ENCODE results near the gene NCOA7.
"Not testable (repeated sequence)": the region's sequence is repeated elsewhere in the genome, so short reads cannot be mapped to it uniquely, and the experiment has no call there.

NCOA7 gene

DNA sequence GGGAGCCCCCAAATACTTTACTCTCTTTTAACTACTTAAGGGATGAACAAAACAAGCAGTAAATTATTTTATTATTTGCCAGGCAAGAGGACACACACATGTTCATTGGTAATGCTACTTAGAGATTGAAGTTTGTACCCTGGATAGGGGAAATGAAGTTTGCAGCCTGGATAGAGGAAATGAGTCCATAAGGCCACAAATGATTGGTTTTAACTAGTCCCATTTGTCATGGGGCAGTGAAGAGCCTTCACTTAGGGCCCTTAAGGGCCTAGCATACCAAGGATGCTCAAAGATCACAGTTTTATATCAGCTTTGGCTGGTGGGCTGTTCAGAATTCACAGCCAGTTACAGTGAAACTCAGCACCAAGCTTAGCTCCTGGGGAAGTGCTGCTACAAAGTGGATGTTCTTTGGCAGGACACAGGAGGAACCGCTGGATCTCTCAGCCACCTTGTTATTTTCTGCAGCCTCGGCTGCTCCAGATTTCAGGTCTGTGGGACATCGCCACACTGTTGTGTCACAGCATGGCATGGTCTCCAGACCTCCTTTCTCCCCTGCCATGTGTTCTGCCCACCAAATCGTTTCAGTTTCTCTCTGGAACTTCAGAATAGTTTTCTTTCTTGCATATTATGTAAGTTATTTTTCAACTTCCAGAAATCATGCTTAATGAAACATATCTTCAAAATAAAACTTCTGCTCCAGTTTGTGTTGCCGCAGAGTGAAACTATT is 41.8 kb downstream of the NCOA7 start:
- in situ Hi-C loops (cut with MboI; ENCODE audit: low sequenced_read_pairs) = no loop called here

DNA sequence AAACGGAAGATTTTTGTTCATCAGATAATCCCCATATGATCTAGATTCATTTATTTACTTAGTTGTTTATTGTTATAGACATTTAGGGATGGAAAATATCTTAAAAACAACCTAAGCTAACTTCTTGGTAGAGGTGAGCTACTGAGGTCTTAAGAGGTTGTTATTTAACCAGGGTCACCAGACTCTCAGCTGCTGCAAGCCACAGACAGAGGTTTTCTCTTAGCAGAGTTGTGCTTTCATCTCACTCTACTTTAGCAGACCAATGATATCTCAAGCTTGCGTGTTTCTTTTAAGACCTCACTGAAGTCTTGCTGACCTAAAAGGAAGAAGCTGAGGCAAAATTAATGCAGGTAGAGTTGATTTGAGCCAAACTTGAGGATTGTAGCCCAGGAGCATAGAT is 43.6 kb downstream of the NCOA7 start:
- in situ Hi-C loops (cut with MboI; ENCODE audit: low sequenced_read_pairs) = no loop called here

DNA sequence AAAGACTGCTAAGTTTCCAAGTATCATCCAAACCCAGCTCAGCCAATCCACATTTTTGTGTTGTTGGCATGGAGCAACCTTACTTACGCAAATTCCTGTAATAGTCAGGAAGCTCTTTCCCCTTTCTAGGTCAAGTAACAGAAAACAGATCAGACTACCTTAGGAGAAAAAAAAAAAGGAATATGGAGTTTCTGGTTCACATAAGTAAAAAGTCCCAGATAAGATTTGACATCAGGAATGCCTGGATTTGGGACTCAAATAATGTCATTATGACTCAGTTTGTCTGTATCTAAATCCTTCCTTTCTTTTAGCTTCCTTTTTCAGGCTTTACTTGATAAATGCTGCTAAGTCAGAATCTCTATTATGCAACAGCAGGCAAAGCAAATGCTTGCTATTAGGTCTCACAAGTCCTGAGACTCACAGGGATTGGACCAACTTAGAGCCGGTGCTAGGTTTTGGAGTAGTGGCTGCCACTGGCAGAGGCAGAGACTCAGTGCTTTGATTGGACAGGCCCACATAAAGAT is 44.5 kb downstream of the NCOA7 start:
- in situ Hi-C loops (cut with MboI; ENCODE audit: low sequenced_read_pairs) = no loop called here

DNA sequence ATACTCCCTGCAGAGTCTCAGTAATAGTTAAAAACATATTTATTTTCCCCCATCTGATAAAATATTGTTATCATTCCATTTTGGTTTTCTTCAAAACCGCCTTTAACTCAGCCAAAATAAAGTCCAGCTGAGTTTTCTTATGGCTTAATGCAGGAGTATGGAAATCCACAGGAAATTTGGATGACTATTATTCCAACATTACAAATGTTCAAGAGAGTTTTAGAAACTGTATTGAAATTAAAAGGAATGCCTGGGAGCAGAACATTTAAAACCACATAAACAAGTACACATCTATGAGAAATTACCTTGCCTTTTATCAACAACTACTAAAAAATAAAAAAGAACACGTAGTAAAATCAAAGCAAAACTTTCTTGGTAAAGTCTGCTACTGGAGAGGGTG is 45.7 kb downstream of the NCOA7 start:
- in situ Hi-C loops (cut with MboI; ENCODE audit: low sequenced_read_pairs) = no loop called here

DNA sequence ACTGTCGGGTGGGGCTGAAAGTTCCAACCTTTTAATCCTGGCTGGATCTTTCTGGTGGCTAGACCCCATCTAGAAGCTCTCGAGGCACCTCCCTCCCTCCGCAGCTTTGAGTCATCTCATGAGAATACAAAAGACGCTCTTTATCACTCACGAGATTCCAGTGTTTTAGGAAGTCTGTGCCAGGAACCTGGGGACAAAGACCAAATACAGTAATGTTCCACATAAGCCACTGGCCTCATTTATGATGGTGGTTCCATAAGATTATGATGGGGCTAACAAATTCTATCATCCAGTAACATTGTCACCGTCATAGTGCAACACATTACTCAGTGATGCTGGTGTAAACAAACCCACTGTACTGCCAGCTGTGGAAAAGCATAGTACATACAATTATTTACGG is 48.7 kb downstream of the NCOA7 start:
- in situ Hi-C loops (cut with MboI; ENCODE audit: low sequenced_read_pairs) = no loop called here

DNA sequence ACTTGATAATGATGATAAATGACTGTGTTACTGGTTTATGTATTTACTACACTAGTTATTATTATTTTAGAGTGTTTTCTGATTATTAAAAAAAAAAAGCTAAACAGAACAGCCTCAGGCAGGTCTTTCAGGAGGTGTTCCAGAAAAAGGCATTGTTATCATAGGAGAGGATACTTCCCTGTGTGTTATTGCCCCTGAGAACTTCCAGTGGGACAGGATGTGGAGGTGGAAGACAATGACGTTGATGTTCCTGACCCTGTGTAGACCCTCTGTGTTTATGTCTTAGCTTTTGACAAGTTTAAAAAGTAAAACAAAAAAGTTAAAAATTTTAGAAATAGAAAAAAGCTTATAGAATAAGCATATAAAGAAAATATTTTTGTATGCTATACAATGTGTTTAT is 49.1 kb downstream of the NCOA7 start:
- in situ Hi-C loops (cut with MboI; ENCODE audit: low sequenced_read_pairs) = no loop called here

DNA sequence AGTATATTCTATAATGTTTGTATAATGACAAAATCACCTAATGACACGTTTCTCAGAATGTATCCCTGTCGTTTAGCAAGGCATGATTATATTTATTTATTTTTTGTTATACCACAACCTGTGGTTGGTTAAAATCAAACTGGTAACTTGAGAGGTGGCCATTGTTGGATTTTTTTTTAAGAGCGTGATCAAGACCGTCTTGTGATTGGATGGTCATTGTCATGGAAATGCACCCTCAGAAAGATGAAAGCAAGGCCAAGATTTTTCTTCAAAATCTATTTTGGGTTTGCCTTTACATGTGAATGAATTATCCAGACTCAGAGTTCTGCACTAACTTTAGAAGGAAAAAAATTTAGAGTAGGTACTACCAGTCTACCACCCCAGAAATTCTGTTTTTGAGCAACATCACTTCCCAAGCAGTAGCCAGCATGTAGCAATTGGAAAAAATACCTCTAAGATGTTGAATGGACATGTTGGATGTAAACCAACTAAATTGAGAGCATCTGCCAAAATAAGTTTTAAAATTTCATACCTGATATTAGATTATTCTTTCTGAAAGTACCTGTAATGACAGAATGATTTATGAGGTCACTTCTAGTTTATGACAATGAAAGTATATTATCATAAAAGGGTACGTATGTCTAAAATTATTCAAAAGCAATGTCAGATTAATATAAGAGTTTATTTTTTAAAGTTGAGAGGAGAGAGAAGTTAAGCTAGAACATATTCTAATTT is 50.8 kb downstream of the NCOA7 start:
- in situ Hi-C loops (cut with MboI; ENCODE audit: low sequenced_read_pairs) = no loop called here

DNA sequence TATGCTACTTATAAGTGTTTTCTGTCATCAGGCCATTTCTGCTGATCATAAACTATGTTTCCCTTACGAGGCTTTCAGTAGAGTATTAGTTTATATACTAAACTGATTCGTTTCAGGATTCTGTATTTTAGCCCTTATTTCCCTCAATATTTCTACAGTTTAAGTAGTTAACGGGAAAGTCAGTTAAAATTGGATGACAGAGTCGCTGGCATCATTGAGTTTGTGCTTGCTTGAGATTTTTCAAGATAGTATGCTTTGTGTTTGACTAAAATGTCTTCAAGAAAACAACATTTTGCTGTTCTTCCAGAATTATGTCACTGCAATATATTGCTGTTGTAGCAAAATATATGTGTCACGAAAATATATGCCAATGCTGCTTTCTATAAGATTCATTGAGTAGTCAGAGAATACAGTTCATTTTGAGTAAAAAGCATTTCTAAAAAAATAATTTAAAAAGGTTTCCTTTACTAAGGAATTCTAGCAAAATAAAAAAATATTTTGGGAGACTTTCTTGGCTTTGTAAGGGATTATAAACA is 51.4 kb downstream of the NCOA7 start:
- in situ Hi-C loops (cut with MboI; ENCODE audit: low sequenced_read_pairs) = no loop called here

DNA sequence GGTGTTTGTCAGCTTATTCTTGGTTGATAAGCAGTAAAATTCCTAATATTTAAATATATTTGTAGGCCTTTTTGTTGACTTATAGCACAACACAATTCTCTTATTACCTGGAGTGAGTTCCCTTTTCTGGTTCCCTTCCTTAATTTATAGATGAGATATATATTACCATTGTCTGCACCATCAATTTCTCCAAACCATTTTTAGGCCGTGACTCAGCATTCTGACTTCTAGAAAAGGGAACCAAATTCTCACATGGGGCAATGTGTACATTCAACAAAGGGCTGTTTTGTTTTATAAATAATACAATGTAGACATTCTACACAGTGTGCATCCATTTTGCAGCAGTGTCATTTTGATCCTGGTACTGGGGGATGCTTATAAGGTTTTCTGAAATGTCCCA is 52.8 kb downstream of the NCOA7 start:
- in situ Hi-C loops (cut with MboI; ENCODE audit: low sequenced_read_pairs) = no loop called here

DNA sequence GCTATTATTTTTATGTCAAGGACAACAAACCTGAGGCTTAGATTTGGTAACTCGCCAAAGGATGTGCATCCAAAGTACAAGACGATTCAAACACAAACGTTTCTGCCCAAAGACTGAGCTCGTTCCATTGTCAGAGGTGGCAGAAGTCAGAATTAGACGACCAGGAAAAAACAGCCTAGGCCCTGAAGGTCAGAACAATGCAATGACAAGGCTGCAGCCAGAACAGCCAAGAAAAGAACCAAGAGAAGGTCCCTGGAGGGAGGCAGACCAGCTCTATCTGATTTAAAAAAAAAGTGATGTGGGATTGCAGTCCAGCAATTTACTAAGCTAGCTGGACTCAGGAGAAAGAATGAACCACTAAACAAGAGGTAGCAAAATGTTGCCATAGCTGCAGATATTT is 54.2 kb downstream of the NCOA7 start:
- in situ Hi-C loops (cut with MboI; ENCODE audit: low sequenced_read_pairs) = no loop called here

DNA sequence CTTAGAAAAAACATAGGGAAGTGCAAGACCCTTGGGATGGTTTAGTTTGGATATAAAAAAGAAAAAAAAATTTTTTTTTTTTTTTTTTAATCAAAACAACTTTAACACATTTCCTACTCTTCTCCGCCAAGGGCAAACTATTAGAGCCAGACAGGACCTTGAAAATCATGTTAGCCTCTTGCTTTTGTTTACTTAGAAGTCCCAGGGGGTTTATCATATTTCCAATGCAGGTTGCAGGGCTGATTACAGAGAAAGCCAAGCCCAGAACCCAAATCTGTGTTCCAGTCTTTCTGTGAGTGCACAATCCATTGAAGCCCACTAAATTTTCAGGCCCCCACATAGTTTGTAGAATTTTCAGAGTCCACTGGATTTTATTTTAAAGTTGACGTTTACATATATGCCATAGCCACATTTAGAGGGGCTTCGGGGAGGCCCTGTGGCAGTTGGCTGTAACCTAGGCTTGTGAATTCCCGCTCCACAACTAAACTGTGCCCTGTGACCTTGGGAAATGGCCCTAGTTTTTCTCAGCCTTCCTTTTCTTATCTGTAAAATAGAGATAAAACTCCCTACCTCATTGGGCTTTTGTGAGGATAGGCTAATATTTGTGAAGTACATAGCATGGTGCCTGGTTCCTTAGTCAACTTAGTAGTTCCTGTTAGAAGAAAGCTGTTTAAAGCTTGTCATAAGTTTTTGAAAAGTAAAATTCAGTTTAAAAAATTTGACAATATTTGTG is 55.7 kb downstream of the NCOA7 start:
- in situ Hi-C loops (cut with MboI; ENCODE audit: low sequenced_read_pairs) = no loop called here

DNA sequence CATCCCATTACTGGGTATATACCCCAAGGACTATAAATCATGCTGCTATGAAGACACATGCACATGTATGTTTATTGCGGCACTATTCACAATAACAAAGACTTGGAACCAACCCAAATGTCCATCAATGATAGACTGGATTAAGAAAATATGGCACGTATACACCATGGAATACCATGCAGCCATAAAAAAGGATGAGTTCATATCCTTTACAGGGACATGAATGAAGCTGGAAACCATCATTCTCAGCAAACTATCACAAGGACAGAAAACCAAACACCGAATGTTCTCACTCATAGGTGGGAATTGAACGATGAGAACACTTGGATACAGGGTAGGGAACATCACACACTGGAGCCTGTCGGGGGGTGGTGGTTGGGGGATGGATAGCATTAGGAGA is 57.5 kb downstream of the NCOA7 start:
- in situ Hi-C loops (cut with MboI; ENCODE audit: low sequenced_read_pairs) = not testable (repeated sequence)

DNA sequence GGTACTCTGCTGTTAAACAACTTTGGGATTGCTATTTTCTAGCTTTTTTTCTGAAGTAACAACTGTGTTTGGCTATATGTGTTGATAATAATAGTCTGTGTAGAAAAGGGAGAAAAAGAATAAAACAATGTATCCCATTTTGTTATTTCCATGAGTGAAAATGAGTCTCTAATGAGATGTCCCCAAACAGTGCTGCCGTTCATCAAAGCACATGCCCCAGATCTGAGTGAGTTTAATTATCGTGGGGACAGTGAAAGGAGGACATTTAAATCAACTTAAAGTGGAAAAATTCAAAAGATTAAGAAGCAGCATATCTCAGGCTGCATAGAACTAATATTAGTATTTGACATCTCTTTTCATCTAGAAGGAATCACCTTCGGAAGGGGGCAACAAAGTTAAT is 59.6 kb downstream of the NCOA7 start:
- in situ Hi-C loops (cut with MboI; ENCODE audit: low sequenced_read_pairs) = no loop called here

DNA sequence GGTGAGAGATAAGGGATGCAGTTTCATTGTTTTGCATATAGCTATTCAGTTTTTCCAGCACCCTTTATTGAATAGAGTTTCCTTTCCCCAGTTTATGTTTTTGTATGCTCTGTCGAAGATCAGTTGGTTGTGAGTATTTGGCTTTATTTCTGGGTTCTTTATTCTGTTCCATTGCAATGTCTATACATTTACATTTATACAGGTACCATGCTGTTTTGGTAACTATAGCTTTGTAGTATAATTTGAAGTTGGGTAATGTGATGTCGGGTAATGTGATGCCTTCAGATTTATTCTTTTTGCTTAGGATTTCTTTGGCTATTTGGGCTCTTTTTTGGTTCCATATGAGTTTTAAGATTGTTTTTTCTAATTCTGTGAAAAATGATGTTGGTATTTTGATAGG is 61.8 kb downstream of the NCOA7 start:
- in situ Hi-C loops (cut with MboI; ENCODE audit: low sequenced_read_pairs) = no loop called here

DNA sequence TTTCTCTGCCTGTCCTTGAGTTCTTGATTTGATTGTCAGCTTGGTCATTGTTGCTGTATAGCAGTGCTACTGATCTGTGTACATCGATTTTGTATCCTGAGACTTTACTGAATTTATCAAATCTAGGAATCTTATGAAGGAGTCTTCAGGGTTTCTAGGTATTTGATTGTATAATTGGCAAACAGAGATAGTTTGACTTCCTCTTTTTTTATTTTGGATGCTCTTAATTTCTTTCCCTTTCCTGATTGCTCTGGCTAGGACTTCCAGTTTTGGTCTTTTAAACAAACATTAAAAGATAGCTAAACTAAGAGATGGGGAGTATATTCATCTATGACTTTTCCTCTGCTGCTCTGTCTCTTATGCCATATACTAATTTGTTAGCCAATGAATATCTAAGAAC is 62.4 kb downstream of the NCOA7 start:
- in situ Hi-C loops (cut with MboI; ENCODE audit: low sequenced_read_pairs) = no loop called here

DNA sequence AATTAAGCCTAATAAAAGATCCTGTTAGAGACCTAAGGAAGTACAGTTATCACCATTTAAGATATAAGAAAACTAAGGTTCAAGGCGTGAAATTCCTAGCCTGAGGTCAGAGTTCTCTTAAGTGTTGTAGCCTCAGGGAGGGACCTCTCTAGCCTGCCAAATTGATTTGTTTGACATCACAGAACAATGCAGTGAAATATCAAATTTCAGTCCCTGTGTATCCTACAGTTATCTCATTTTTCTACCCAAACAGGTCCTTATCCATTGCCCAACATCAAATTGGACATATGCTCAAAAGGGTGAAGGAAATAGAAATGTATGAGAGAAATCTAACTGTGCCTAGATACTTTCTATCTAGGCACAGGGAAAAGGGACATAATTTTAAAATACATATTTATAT is 63.0 kb downstream of the NCOA7 start:
- in situ Hi-C loops (cut with MboI; ENCODE audit: low sequenced_read_pairs) = no loop called here

DNA sequence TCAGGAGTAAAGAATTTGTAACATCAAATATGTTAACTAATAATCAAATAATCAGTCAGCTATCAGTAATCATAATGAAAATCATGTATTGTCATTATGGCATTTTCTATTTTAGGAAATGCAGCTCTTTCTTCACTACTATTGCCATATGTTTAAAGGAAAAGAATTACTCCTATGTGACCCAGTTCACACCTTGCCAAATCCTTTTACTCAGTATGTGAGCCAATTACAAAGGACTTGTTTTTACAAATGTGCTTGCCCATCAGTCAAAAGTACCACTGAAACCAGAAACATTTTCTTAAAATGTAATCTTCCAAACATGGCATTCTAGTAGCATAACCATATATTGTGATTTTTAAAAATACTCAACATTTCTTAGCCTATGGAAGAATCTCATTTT is 63.6 kb downstream of the NCOA7 start:
- in situ Hi-C loops (cut with MboI; ENCODE audit: low sequenced_read_pairs) = no loop called here

DNA sequence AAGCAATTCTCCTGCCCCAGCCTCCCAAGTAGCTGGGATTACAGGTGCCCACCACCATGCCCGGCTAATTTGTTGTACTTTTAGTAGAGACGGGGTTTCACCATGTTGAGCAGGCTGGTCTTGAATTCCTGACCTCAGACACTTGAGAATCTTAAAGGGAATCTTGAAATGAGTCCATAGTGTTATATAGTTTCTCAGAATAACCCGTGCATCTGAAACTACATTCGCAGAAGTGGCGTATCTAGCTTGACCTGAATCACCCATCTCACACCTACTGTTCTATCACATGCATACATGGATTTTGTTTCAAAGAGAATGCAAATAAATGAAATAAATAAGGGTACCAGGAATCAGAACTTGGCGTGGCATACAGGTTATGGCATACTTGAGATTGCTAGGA is 65.0 kb downstream of the NCOA7 start:
- in situ Hi-C loops (cut with MboI; ENCODE audit: low sequenced_read_pairs) = no loop called here

DNA sequence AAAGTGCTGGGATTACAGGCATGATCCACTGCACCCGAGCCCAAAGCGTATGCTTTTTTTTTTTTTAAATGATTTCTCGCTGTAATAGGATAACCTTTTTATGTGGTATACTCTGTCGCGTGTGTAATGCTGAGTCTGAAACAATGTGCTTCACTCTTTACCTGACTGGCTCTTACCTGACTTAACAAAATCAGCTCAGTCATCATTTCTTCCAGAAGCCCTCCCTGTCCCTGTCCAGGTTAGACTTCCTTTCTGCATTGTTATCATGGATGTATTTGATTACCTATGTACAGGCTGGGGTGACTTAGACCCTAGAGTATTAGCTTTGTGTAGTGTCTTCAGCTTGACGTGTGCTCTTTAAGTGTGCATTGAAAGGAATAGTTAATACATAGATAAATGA is 67.1 kb downstream of the NCOA7 start:
- in situ Hi-C loops (cut with MboI; ENCODE audit: low sequenced_read_pairs) = no loop called here

DNA sequence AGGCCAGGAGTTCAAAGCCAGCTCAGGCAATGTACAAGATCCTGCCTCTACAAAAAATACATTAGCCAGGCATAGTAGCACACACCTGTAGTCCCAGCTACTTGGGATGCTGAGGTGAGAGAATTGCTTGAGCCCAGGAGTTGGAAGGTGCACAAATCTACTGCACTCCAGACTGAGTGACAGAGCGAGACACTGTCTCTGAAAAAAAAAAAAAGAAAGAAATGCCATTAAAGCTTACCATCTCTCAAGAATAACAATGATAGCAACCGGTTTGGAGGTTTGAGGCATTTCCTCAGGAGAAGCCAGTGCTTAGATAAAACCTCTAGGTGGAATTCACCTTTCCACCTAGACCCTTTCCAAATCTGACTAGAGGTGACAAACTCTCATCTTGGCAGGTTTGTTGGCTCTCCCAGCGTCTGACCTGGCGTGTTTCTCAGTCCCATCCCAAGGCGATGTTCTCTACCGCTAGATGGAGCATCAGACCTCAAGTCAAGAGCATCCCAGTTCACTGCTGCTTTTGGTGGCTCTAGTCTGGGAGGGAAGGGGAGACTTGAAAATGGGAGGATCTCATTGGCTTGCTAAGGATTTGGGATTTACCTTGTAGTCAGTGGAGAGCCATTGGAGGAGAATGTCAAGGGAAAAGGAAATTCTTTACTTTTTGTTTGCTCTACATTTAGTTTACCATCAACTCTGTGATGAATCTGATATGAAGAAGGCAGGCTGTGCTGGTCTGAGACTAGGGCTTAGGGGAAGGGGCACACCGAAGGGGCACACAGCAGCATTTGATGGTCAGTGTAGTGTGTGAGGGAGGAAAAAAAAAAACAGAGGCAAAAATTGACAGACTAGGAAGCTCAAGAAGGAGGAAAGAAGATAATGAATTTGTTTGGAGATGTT is 67.9 kb downstream of the NCOA7 start:
- in situ Hi-C loops (cut with MboI; ENCODE audit: low sequenced_read_pairs) = no loop called here

DNA sequence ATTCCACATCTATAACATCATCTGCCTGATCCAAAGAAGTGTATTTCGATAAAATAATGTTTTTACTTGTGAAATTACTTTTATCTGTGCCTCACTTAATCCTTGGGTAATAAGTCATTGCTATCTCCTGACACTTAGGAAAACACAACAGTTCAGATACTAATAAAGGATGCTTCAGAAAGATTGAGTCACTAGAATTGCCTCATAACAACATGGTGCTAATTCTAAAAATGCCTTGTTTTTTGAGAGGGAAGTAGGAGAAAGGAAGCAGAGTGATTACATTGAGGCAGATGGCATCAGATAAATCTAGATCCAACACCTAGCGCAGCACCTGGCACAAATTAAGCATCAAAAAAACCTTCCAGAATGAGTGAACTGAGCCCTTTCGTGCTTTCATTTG is 69.0 kb downstream of the NCOA7 start:
- in situ Hi-C loops (cut with MboI; ENCODE audit: low sequenced_read_pairs) = no loop called here

All from HL-60/S4 (cell line).